ENCODE results near the gene YBX3. TPM values are rescaled to one million over a fixed set of nuclear protein-coding genes. Genes with fewer than 3 reads are reported as not detected.
A peak's percentile ranks its signal among the peaks of the same experiment; 100 is the strongest.

Gene YBX3
- total and polyA plus RNA-seq, 2 donors from 2014 or later: 86.9 to 347 TPM

GRCh38 chr12:10673659-10674384 lies 49.3 kb downstream of the YBX3 start, which contains the start of gene STYK1:
STYK1 (minus strand) TSS chr12:10674052; CDS start chr12:10634618, 39,434 bp downstream.
- FAIRE-seq: no peak

GRCh38 chr12:10672231-10672868 lies 50.8 kb downstream of the YBX3 start:
- intact Hi-C loops (cut with DNase I): no loop called here
- Histone ChIP-seq H3K4me1 (ENCODE audit: control insufficient read depth in 2 of 3, insufficient read depth in 2 of 3, low read depth in 1 of 3, low read length in 3 of 3) (no peaks in the 10 kb centered on the region), H3K27me3 (ENCODE audit: control insufficient read depth, insufficient read depth, low read length) (no peaks in the 10 kb centered on the region), H3K36me3 (ENCODE audit: control insufficient read depth in 2 of 3, insufficient read depth in 3 of 3, low read length in 3 of 3) (no peaks in the 10 kb centered on the region), H3K9ac (ENCODE audit: low read length in 3 of 3) (no peak overlapping the region), H3K9me3 (ENCODE audit: control insufficient read depth in 2 of 3, insufficient read depth in 1 of 3, low read length in 3 of 3) (no peaks in the 10 kb centered on the region), H3K27ac (ENCODE audit: low read depth in 2 of 2, low read length in 2 of 2) (no peak overlapping the region), H3K4me3 (ENCODE audit: low read length in 3 of 3) (no peak overlapping the region)
- no peak for FAIRE-seq
- no peak for TF ChIP-seq CTCF (IDR thresholded peaks at IDR 0.05; ENCODE audit: borderline replicate concordance, extremely low read depth, insufficient read depth)
- no peak for DNase-seq

More at GRCh38 chr12:10673659-10674384, 49.3 kb downstream of the YBX3 start, which contains the start of gene STYK1:
- no peak within 1 kb of the TSS for H3K27ac ChIP-seq (ENCODE audit: low read depth in 2 of 2, low read length in 2 of 2)
- no peaks in the 10 kb centered on the region for H3K4me1 ChIP-seq (ENCODE audit: control insufficient read depth in 2 of 3, insufficient read depth in 2 of 3, low read depth in 1 of 3, low read length in 3 of 3)
- TF ChIP-seq CTCF (IDR thresholded peaks at IDR 0.05; ENCODE audit: borderline replicate concordance, extremely low read depth, insufficient read depth): peak; percentile 66
- H3K36me3 ChIP-seq (ENCODE audit: control insufficient read depth in 2 of 3, insufficient read depth in 3 of 3, low read length in 3 of 3): no peaks in the 10 kb centered on the region
- peak within 1 kb of the TSS in 1 of 3 donors; percentile 40 for H3K9ac ChIP-seq (ENCODE audit: low read length in 3 of 3)
- H3K9me3 ChIP-seq (ENCODE audit: control insufficient read depth in 2 of 3, insufficient read depth in 1 of 3, low read length in 3 of 3): no peaks in the 10 kb centered on the region
- no peaks in the 10 kb centered on the region for H3K27me3 ChIP-seq (ENCODE audit: control insufficient read depth, insufficient read depth, low read length)
- peak within 1 kb of the TSS; percentile 49 to 65 (median 62) for H3K4me3 ChIP-seq (ENCODE audit: low read length in 3 of 3)
- DNase-seq: peak; percentile 69 to 85 (median 76)
- intact Hi-C loops (cut with DNase I): no loop called here

GRCh38 chr12:10669533-10669932 lies 53.6 kb downstream of the YBX3 start:
- no peak for TF ChIP-seq CTCF (IDR thresholded peaks at IDR 0.05; ENCODE audit: borderline replicate concordance, extremely low read depth, insufficient read depth)
- Histone ChIP-seq H3K9me3 (ENCODE audit: control insufficient read depth in 2 of 3, insufficient read depth in 1 of 3, low read length in 3 of 3) (no peaks in the 10 kb centered on the region), H3K9ac (ENCODE audit: low read length in 3 of 3) (no peak overlapping the region), H3K27me3 (ENCODE audit: control insufficient read depth, insufficient read depth, low read length) (no peaks in the 10 kb centered on the region), H3K4me1 (ENCODE audit: control insufficient read depth in 2 of 3, insufficient read depth in 2 of 3, low read depth in 1 of 3, low read length in 3 of 3) (no peaks in the 10 kb centered on the region), H3K27ac (ENCODE audit: low read depth in 2 of 2, low read length in 2 of 2) (no peak overlapping the region), H3K36me3 (ENCODE audit: control insufficient read depth in 2 of 3, insufficient read depth in 3 of 3, low read length in 3 of 3) (no peaks in the 10 kb centered on the region), H3K4me3 (ENCODE audit: low read length in 3 of 3) (no peak overlapping the region)
- intact Hi-C loops (cut with DNase I): no loop called here
- no peak for DNase-seq
- FAIRE-seq: no peak
